Neutrophil (primary cell): ENCODE data around the gene PRTN3.
"Not testable (repeated sequence)": the region's sequence is repeated elsewhere in the genome, so short reads cannot be mapped to it uniquely, and the experiment has no call there.

Source experiments
- H3K27ac ChIP-seq: fragments of 200-600 bp; sonication (generic); 2 replicates; pipeline ENCODE4 v1.5.1; 2016; ENCODE audit warnings: mild to moderate bottlenecking, moderate library complexity
- H3K27me3 ChIP-seq: fragments of 200-600 bp; sonication (generic); 2 replicates; pipeline ENCODE4 v1.6.0; 2016; ENCODE audit warnings: mild to moderate bottlenecking
- H3K36me3 ChIP-seq: fragments of 200-600 bp; sonication (generic); 2 replicates; pipeline ENCODE4 v1.5.1; 2017
- H3K4me1 ChIP-seq, 2 experiments: fragments of 200-600 bp in 1 of 2; sonication (generic) in 1 of 2; 1 replicate in 1 of 2; 2 replicates in 1 of 2; pipeline versions ENCODE4 v1.5.1 to v1.6.1; 2013 to 2016; ENCODE audit warnings: low read depth in 1 of 2, low read length in 1 of 2, mild to moderate bottlenecking in 1 of 2, moderate library complexity in 1 of 2; ENCODE audit not compliant: control insufficient read depth in 1 of 2, insufficient read depth in 1 of 2
- H3K4me3 ChIP-seq, 2 experiments: fragments of 200-600 bp in 1 of 2; sonication (generic) in 1 of 2; 1 replicate in 1 of 2; 2 replicates in 1 of 2; pipeline ENCODE4 v1.5.1; 2013 to 2016; ENCODE audit warnings: low read depth in 1 of 2, low read length in 1 of 2, mild to moderate bottlenecking in 1 of 2, moderate library complexity in 1 of 2
- H3K9me3 ChIP-seq: fragments of 200-600 bp; sonication (generic); 2 replicates; pipeline ENCODE4 v1.5.1; 2016
- TF ChIP-seq, protein P1 (sequence below): fragments of 200-600 bp; sonication (generic); IDR thresholded peaks from 2 replicates; pipeline ENCODE4 v1.5.1; 2016; ENCODE audit warnings: antibody characterized with exemption

PRTN3 gene

DNA sequence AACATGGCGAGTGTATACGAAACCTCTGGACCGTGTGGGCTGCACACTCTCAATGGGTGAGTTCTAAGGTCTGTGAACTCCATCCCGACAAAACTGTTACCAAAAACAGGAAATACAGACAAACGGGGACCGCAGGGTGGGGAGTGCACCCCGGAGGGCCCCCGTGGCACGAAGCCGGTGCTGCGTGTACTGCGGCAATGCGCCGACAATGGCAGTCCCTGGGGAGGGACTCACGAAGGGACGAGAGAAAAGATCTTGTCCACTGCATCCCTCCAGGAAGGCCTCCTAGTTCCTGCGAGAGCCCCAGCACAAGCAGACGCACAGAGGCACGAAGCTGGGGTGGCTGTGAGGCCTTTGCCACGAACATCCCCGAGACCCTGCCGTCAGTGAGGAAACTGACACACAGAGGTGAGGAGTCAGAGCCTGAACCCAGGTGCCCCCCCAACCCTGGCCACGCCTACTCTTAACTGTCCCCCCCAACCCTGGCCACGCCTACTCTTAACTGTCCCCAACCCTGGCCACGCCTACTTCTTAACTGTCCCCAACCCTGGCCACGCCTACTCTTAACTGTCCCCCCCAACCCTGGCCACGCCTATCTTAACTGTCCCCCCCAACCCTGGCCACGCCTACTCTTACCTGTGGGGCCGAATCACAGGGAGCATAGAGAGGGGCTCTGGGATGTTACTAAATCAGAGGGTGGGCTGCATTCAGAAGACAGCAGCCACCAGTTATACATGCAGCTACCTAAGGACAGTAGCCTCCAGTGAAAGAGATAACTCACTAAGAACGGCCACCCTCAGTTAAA lies 48.0 kb downstream of the PRTN3 start:
- TF ChIP-seq, protein P1, sequence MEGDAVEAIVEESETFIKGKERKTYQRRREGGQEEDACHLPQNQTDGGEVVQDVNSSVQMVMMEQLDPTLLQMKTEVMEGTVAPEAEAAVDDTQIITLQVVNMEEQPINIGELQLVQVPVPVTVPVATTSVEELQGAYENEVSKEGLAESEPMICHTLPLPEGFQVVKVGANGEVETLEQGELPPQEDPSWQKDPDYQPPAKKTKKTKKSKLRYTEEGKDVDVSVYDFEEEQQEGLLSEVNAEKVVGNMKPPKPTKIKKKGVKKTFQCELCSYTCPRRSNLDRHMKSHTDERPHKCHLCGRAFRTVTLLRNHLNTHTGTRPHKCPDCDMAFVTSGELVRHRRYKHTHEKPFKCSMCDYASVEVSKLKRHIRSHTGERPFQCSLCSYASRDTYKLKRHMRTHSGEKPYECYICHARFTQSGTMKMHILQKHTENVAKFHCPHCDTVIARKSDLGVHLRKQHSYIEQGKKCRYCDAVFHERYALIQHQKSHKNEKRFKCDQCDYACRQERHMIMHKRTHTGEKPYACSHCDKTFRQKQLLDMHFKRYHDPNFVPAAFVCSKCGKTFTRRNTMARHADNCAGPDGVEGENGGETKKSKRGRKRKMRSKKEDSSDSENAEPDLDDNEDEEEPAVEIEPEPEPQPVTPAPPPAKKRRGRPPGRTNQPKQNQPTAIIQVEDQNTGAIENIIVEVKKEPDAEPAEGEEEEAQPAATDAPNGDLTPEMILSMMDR = no peak
- Histone ChIP-seq H3K36me3 (peaks cover 72% of the 10 kb centered on the region), H3K4me1 (peaks cover 14 to 20% of the 10 kb centered on the region in 2 experiments), H3K9me3 (no peaks in the 10 kb centered on the region), H3K4me3 (no peak overlapping the region), H3K27ac (no peak overlapping the region), H3K27me3 (no peaks in the 10 kb centered on the region)

DNA sequence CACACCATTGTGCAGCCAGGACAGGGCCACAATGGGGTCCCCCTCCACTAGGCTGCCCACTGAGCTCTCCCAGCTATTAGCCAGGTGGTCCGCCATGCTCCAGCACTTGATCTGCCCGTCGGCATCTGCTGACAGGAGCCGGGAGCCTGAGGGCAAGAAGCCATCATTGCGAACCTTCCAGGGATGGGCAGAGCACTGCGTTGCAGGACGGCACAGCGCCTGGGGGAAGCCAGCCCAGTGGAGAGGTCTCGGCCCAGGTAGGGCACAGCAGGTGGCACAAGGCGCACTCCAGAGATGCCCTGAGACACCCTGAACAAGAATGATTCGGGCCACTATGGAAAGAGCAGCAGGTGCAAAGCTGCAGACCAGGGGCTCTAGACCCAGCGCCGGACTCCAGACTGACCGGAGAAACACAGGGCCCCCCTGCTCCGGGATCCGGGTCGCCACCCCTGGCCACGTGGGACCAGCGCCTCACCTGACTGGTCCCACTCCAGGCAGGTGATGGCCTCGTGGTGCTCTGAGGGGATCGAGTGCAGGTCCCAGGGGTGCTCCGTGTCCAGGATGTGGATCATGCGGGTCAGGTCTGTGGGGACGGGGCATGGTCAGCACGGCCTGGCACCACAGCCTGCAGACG lies 49.0 kb downstream of the PRTN3 start:
- H3K4me1 ChIP-seq = peaks cover 21 to 23% of the 10 kb centered on the region in 2 experiments
- no peaks in the 10 kb centered on the region for H3K9me3 ChIP-seq
- no peaks in the 10 kb centered on the region for H3K27me3 ChIP-seq
- H3K27ac ChIP-seq = no peak overlapping the region
- TF ChIP-seq, protein P1 = no peak
- H3K4me3 ChIP-seq = no peak overlapping the region
- peaks cover 62% of the 10 kb centered on the region for H3K36me3 ChIP-seq

DNA sequence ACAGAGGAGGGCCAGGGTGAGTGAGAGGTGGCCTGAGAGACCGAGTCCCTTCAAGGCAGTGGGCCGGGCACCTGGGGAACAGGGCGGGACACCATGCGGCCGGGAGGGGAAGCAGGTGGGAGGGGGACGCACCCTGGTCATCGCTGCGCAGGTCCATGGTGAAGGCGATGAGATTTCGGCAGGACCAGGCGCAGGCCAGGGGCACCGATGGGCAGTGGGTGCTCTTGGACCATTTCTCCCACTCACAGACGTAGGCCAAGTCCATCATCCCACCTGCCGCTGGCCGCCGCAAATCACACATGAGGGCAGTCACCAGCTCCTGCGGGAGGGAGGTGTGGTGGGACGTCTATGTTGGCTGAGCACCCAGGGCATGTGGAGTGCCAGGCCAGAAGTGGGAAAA lies 50.0 kb downstream of the PRTN3 start:
- Histone ChIP-seq H3K27ac (no peak overlapping the region), H3K4me3 (no peak overlapping the region), H3K36me3 (peaks cover 55% of the 10 kb centered on the region), H3K27me3 (no peaks in the 10 kb centered on the region), H3K9me3 (no peaks in the 10 kb centered on the region), H3K4me1 (peaks cover 21 to 23% of the 10 kb centered on the region in 2 experiments)
- TF ChIP-seq, protein P1 = no peak

DNA sequence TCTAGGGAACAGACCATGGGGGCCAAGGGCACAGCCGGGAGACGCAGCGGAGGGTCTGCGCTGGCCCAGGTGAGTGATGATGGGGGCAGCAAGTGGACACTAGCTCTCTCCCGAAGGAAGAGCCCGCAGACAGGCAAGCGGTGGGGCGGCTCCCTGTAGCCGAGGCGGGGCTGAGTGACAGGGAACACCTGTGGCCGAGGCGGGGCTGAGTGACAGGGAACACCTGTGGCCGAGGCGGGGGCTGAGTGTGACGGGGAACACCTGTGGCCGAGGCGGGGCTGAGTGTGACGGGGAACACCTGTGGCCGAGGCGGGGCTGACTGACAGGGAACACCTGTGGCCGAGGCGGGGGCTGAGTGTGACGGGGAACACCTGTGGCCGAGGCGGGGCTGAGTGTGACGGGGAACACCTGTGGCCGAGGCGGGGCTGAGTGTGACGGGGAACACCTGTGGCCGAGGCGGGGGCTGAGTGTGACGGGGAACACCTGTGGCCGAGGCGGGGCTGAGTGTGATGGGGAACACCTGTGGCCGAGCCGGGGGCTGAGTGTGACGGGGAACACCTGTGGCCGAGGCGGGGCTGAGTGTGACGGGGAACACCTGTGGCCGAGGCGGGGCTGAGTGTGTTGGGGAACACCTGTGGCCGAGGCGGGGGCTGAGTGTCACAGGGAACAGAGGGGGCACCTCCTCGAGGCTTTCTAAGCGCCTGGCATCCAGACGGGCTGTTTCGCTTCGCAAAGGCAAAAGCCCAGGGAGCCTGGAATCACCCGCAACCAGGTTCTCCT lies 50.8 kb downstream of the PRTN3 start:
- H3K9me3 ChIP-seq, H3K27me3 ChIP-seq: not testable (repeated sequence)
- Histone ChIP-seq H3K4me1 (peaks cover 21 to 23% of the 10 kb centered on the region in 2 experiments), H3K36me3 (peaks cover 55% of the 10 kb centered on the region), H3K4me3 (peak overlapping the region in 1 of 2 experiments; percentile 82), H3K27ac (peak overlapping the region; percentile 94)

DNA sequence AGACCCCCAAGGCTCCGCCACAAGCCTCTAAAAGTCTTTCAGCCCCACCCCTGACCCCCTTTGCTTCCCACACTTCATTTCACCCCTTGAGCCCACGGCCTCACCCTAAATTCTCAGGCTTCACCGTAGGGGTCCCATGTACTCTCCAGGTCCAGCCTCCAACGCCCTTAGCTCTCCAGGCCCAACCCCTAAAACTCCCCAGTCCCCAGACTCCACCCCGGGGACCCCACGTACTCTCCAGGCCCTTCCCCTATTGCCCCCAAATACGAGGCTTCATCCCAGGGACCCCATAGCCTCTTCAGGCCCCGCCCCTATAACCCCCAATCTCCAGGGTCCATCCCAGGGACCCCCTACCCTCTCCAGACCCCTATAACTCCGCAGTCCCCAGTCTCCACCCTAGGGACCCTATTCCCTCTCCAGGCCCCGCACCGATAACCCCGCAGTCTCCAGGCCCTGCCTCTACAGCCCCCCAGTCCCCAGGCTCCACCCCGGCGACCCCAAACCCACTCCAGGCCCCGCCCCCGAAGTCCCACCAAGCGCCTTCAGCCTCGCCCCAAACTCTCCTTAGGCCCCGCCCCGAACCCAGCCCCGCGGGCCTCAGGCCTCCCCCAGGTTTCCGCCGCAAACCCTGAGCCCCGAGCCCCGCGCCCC lies 51.6 kb downstream of the PRTN3 start:
- Histone ChIP-seq H3K36me3 (peaks cover 55% of the 10 kb centered on the region), H3K9me3 (no peaks in the 10 kb centered on the region), H3K4me1 (peaks cover 21 to 23% of the 10 kb centered on the region in 2 experiments), H3K4me3 (peak overlapping the region; percentile 82 to 84), H3K27me3 (no peaks in the 10 kb centered on the region), H3K27ac (peak overlapping the region; percentile 94)
- TF ChIP-seq, protein P1 = no peak
